ENCODE data around the gene ATP2B3. TPM values are rescaled to one million over a fixed set of nuclear protein-coding genes. Genes with fewer than 3 reads are reported as not detected.
A peak's percentile ranks its signal among the peaks of the same experiment; 100 is the strongest.

Gene ATP2B3
- total and polyA plus RNA-seq, 2 of the 4 experiments (the other 2 are of a cell fraction): under 0.01 to 0.03 TPM

- in situ Hi-C loops (cut with MboI; ENCODE audit: low sequenced_read_pairs): no loop called here
Observed at GRCh38 chrX:153491918-153492317, 25.5 kb upstream of the ATP2B3 start.

More at GRCh38 chrX:153491918-153492317, 25.5 kb upstream of the ATP2B3 start:
- Histone ChIP-seq H3K79me1 (ENCODE audit: low read depth in 1 of 2, low read length in 2 of 2) (peaks cover 0 to 12% of the 10 kb centered on the region in 2 experiments; a peak in 2 of 4 replicates), H2BK120ac (ENCODE audit: low read depth, low read length) (no peak overlapping the region), H4K8ac (ENCODE audit: low read depth in 2 of 2, low read length in 2 of 2) (no peak overlapping the region), H3K27me3 (ENCODE audit: control insufficient read depth, insufficient read depth, low read length) (no peaks in the 10 kb centered on the region), H3K27ac (ENCODE audit: insufficient read depth, low read length) (peak overlapping the region; percentile 49; the same call in 1 of the 2 replicates), H2BK5ac (ENCODE audit: low read depth, low read length, poor library complexity, severe bottlenecking) (no peak overlapping the region), H3K4me1 (ENCODE audit: control insufficient read depth, insufficient read depth, low read length) (peaks cover 33% of the 10 kb centered on the region), H3K56ac (ENCODE audit: extremely low read depth, insufficient read depth, low read length) (no peak overlapping the region), H2AK5ac (ENCODE audit: low read depth, low read length) (peak overlapping the region; percentile 16; the same call in 1 of the 2 replicates), H3K18ac (ENCODE audit: low read depth, low read length) (no peak overlapping the region; the same call in 1 of the 2 replicates), H4K20me1 (ENCODE audit: insufficient read depth, low read length) (no peaks in the 10 kb centered on the region), H3K9ac (ENCODE audit: low read depth, low read length) (no peak overlapping the region), H4K91ac (ENCODE audit: insufficient read depth, low read depth, low read length) (no peak overlapping the region), H3K4me2 (ENCODE audit: low read depth, low read length) (no peak overlapping the region), H4K5ac (ENCODE audit: low read depth, low read length) (peak overlapping the region; percentile 51; the same call in 1 of the 2 replicates), H3K4ac (ENCODE audit: low read depth, low read length) (no peak overlapping the region), H3K23ac (ENCODE audit: low read depth, low read length) (no peak overlapping the region), H3K14ac (replicated peaks; ENCODE audit: low read depth, low read length) (no peak overlapping the region), H2AK9ac (replicated peaks; ENCODE audit: low read depth, low read length, poor library complexity) (no peak overlapping the region), H2BK15ac (ENCODE audit: low read depth, low read length) (no peak overlapping the region), H3K4me3 (ENCODE audit: insufficient read depth, low read depth, low read length) (no peak overlapping the region), H3K36me3 (ENCODE audit: control insufficient read depth, insufficient read depth, low read length) (no peaks in the 10 kb centered on the region), H3K9me3 (ENCODE audit: control insufficient read depth, insufficient read depth, low read length) (no peaks in the 10 kb centered on the region; the same call in 1 of the 2 replicates), H2AFZ (replicated peaks; ENCODE audit: low read length, poor library complexity) (peak overlapping the region; percentile 75), H2BK20ac (ENCODE audit: low read depth, low read length) (no peak overlapping the region), H3K9me1 (ENCODE audit: insufficient read depth, low read length) (peaks cover 9% of the 10 kb centered on the region)
- CTCF ChIA-PET: no interaction called here
- WGBS, 2 experiments (ENCODE audit: extremely low coverage in 2 of 2, insufficient read length in 1 of 2): no CpG with 5 or more reads among the region's 11 CpGs
- DNase-seq: no peak
- ATAC-seq (ENCODE audit: low read depth): no peak
- POLR2A ChIA-PET (ENCODE audit: unreplicated experiment): no interaction called here
- intact Hi-C loops (cut with micrococcal nuclease) (no loop called here), dilution Hi-C loops (cut with HindIII; ENCODE audit: low sequenced_read_pairs, unreplicated experiment) (no loop called here)
- BruUV-seq (replicated peaks): no TSS peak
- TF ChIP-seq USF2 (IDR thresholded peaks at IDR 0.05; ENCODE audit: low read depth, low read length) (no peak), ELK1 (IDR thresholded peaks at IDR 0.05; ENCODE audit: borderline replicate concordance, low read depth, low read length) (no peak), RFX5 (IDR thresholded peaks at IDR 0.05; ENCODE audit: low read depth, low read length) (no peak), CEBPB (IDR thresholded peaks at IDR 0.05; ENCODE audit: low read depth, low read length) (no peak), MAFK (IDR thresholded peaks at IDR 0.05; ENCODE audit: low read depth, low read length) (no peak), MXI1 (IDR thresholded peaks at IDR 0.05; ENCODE audit: borderline replicate concordance, low read depth, low read length) (no peak), SMC3 (IDR thresholded peaks at IDR 0.05; ENCODE audit: low read depth, low read length) (no peak), BHLHE40 (IDR thresholded peaks at IDR 0.05; ENCODE audit: low read depth, low read length) (no peak), FOS (IDR thresholded peaks at IDR 0.05; ENCODE audit: low read depth, low read length) (no peak), RAD21 (IDR thresholded peaks at IDR 0.05; ENCODE audit: low read length) (no peak), POLR2A (IDR thresholded peaks at IDR 0.05; ENCODE audit: low read depth, low read length) (no peak), RCOR1 (IDR thresholded peaks at IDR 0.05; ENCODE audit: insufficient replicate concordance, low read length) (no peak), CTCF (conservative IDR thresholded peaks at IDR 0.05; ENCODE audit: low read depth, low read length) (no peak), NFE2L2 (IDR thresholded peaks at IDR 0.05; ENCODE audit: low read depth, low read length) (no peak), CHD1 (IDR thresholded peaks at IDR 0.05; ENCODE audit: low read depth, low read length) (no peak), MAZ (IDR thresholded peaks at IDR 0.05; ENCODE audit: borderline replicate concordance, low read depth, low read length) (no peak)
